ENCODE results near the gene EIF1AY.

GRCh38 chrY:20559873-20560512 is 15.6 kb upstream of the EIF1AY start:
- TF ChIP-seq POLR2A (IDR thresholded peaks at IDR 0.05; ENCODE audit: low read depth, low read length) (no peak), POLR2AphosphoS5 (IDR thresholded peaks at IDR 0.05; ENCODE audit: insufficient read depth, low read depth, low read length) (no peak), GATA2 (IDR thresholded peaks at IDR 0.05; ENCODE audit: insufficient read depth, insufficient read length, low read depth, low read length) (no peak), CTCF (IDR thresholded peaks at IDR 0.05; ENCODE audit: extremely low read depth in 1 of 2, insufficient read depth in 1 of 2, low read depth in 1 of 2, low read length in 2 of 2) (no peak), FOS (IDR thresholded peaks at IDR 0.05; ENCODE audit: borderline replicate concordance, insufficient read depth, low read length) (no peak)
